ENCODE measurements around the gene RIMKLA. TPM values are rescaled to one million over a fixed set of nuclear protein-coding genes. Genes with fewer than 3 reads are reported as not detected.
A peak's percentile ranks its signal among the peaks of the same experiment; 100 is the strongest.

RIMKLA gene
- total RNA-seq, 2 experiments from 2014 or later: 9.8 to 10.3 TPM

GRCh38 chr1:42369471-42369870, 11.1 kb upstream of the RIMKLA start:
- ATAC-seq (no peak), DNase-seq (no peak)
- no peak for TF ChIP-seq CTCF (IDR thresholded peaks at IDR 0.05)
- no peaks in the 10 kb centered on the region for H3K36me3 Mint-ChIP-seq (ENCODE audit: low read depth)
- no peaks in the 10 kb centered on the region for H3K4me1 Mint-ChIP-seq (ENCODE audit: low read depth)
- no peak overlapping the region for H3K4me3 Mint-ChIP-seq
- CTCF ChIA-PET: interaction anchor here (0.7 kb wide), 1 partner anchor 1045 kb away, joined by 3 read pairs; no protein-coding TSS in a partner anchor
- H3K9me3 Mint-ChIP-seq: no peaks in the 10 kb centered on the region
- peaks cover 4% of the 10 kb centered on the region for H3K27me3 Mint-ChIP-seq
- H3K27ac Mint-ChIP-seq: no peak overlapping the region
- intact Hi-C loops (cut with micrococcal nuclease): no loop called here
- POLR2A ChIA-PET: interaction anchor here (0.6 kb wide), 1 partner anchor 204 kb away, joined by 3 read pairs; no protein-coding TSS in a partner anchor

DNA sequence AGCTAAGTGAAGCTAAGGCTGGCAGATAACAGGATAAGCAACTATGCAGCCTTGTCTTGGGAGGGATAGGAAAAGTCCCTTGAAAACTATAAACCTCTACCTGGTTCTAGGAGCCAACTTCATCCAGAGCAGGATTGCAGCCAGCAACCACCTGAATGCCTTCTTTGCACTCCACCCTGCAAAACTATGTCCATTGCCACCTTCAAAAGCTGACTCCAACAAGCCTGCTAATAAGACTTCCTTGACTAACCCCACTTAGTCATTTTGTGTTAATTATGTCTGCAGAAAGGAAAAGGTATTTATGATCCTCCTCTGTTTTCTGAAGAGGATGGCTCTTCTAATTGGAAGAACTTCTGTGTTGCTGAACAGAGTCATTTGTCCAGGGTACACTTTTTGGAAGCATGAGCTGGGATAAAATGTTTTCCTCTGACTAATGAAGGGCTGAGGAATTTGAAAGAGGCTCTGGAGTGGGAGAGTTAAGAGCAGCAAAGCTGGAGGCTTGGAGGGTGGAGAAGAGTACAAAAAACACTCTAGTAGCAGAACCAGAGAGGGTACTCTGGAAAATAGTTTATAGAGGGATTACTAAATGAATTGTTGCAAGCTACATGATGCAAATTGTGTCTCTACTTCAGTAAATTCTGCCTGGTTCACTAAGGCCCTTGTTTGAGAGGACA, 9.6 kb upstream of the RIMKLA start:
- intact Hi-C loops (cut with micrococcal nuclease): no loop called here
- DNase-seq (no peak), ATAC-seq (no peak)
- Mint-ChIP-seq H3K9me3 (no peaks in the 10 kb centered on the region), H3K4me1 (ENCODE audit: low read depth) (no peaks in the 10 kb centered on the region), H3K36me3 (ENCODE audit: low read depth) (no peaks in the 10 kb centered on the region), H3K27me3 (peaks cover 4% of the 10 kb centered on the region), H3K27ac (no peak overlapping the region), H3K4me3 (no peak overlapping the region)
- no peak for TF ChIP-seq CTCF (IDR thresholded peaks at IDR 0.05)
- CTCF ChIA-PET: interaction anchor here (0.8 to 1.0 kb wide), 2 partner anchors 15 to 27 kb away, joined by 3 read pairs; no protein-coding TSS in a partner anchor
- POLR2A ChIA-PET: interaction anchor here (0.6 kb wide), 1 partner anchor 94 kb away, joined by 3 read pairs; no protein-coding TSS in a partner anchor

DNA sequence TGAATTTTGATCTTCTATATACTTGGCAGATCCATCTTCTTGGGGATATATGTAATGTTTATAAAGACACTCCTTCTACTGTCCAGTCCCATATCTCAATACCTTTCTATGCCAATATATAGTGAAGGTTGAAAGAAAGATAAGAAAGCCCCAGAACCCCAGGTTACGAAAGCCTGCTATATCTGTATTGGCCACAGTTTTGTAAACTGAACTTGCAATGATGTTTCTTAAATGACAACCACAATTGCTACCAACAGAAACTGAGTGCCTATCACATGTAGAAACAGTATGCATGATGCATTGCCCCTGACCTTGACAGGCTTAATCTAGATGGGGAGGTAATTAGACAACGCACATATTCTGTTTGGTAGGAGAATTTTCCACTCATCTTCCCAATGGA, 7.8 kb upstream of the RIMKLA start:
- ChIA-PET POLR2A (no interaction called here), CTCF (no interaction called here)
- TF ChIP-seq CTCF (IDR thresholded peaks at IDR 0.05): no peak
- H3K27me3 Mint-ChIP-seq: peaks cover 3% of the 10 kb centered on the region
- DNase-seq: no peak
- no peak overlapping the region for H3K4me3 Mint-ChIP-seq
- no peaks in the 10 kb centered on the region for H3K4me1 Mint-ChIP-seq (ENCODE audit: low read depth)
- intact Hi-C loops (cut with micrococcal nuclease): no loop called here
- H3K36me3 Mint-ChIP-seq (ENCODE audit: low read depth): no peaks in the 10 kb centered on the region
- no peak overlapping the region for H3K27ac Mint-ChIP-seq
- ATAC-seq: no peak
- H3K9me3 Mint-ChIP-seq: no peaks in the 10 kb centered on the region

DNA sequence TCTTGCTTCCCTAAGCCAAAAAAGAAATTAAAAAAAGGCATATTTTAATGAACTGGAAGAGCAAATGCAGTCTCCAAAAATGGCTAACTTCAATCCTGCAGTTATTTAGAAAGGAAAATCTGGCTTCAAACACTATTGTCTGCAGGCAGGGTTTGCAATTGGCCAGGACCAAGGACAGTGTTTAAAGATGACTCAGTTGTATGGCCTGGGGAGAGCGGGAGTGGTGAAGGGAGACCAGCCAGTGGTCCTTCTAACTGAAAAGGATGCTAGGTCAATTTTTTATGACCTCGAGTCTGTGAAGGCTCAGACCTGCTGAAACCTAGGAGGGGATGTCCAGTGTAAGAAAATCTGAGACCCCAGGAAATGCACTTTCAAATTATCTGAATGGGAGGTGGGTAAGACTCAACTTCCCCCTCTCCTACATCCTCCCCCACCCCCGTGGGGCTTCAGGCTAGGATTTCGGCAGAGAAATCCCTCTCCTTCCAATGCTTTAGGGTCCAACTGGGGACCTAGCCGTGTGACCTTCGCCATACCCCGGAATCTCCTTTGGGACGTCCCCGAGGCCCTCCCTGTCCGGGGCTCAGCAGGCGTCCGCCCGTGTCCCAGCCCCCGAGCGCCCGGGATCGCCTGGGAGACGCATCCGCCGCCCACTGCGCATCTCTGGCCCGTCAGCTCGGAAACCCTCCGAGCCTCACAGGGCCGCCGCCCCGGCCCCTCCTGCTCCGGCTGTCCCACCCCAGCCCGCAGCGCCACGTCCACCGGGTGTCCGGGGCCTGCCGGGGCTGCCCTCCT, 602 bp upstream of the RIMKLA start:
- Mint-ChIP-seq H3K4me3 (peak overlapping the region; percentile 74), H3K9me3 (no peaks in the 10 kb centered on the region), H3K4me1 (ENCODE audit: low read depth) (peaks cover 10% of the 10 kb centered on the region), H3K27ac (no peak overlapping the region), H3K27me3 (peaks cover 38% of the 10 kb centered on the region), H3K36me3 (ENCODE audit: low read depth) (peaks cover 3% of the 10 kb centered on the region)
- ChIA-PET POLR2A (no interaction called here), CTCF (no interaction called here)
- DNase-seq (peak; percentile 33), ATAC-seq (peak; percentile 60)
- intact Hi-C loops (cut with micrococcal nuclease): no loop called here
- no peak for TF ChIP-seq CTCF (IDR thresholded peaks at IDR 0.05)

GRCh38 chr1:42381280-42381673, 685 bp downstream of the RIMKLA start:
- no peak overlapping the region for H3K27ac Mint-ChIP-seq
- no peak for DNase-seq
- H3K4me1 Mint-ChIP-seq (ENCODE audit: low read depth): peaks cover 10% of the 10 kb centered on the region
- H3K4me3 Mint-ChIP-seq: peak overlapping the region; percentile 74
- ATAC-seq: no peak
- no peaks in the 10 kb centered on the region for H3K9me3 Mint-ChIP-seq
- TF ChIP-seq CTCF (IDR thresholded peaks at IDR 0.05): no peak
- intact Hi-C loops (cut with micrococcal nuclease): no loop called here
- CTCF ChIA-PET: no interaction called here
- peaks cover 3% of the 10 kb centered on the region for H3K36me3 Mint-ChIP-seq (ENCODE audit: low read depth)
- POLR2A ChIA-PET: no interaction called here
- peaks cover 40% of the 10 kb centered on the region for H3K27me3 Mint-ChIP-seq
